NOMO-1 treated with DMSO at 0.1 percent for 48 hours (cell line): ENCODE results near the gene FAM177A1.
"Not testable (repeated sequence)": the region's sequence is repeated elsewhere in the genome, so short reads cannot be mapped to it uniquely, and the experiment has no call there.

Experiments
- DNase-seq: peaks from one replicate; lab custom pipeline; 2025; ENCODE audit not compliant: unreplicated experiment; lab: John Stamatoyannopoulos, UW

The FAM177A1 gene

DNA sequence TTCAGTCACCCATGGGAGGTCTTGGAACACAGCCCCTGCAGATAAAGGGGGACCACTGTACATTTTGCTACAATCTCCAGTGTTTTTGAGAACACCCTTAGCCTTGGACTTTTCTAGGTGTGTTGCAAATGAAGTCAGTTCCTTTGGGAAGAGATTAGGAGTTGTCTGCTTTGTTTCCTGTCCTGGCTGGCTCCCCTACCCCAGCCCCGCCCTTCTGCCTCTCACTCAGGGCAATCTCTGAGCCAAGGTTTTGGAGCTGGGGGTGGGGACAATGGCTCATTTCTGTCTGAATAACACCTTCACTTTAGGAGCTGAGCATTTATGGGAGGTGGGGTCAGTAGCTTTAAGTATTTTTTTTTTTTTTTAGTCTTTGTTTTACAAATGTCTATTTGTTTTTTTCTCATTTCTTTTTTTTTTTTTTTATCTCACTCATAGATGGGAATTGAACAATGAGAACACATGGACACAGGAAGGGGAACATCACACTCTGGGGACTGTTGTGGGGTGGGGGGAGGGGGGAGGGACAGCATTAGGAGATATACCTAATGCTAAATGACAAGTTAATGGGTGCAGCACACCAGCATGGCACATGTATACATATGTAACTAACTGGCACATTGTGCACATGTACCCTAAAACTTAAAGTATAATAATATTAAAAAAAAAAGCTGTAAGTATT lies 15.2 kb downstream of the FAM177A1 start:
- not testable (repeated sequence) for DNase-seq

DNA sequence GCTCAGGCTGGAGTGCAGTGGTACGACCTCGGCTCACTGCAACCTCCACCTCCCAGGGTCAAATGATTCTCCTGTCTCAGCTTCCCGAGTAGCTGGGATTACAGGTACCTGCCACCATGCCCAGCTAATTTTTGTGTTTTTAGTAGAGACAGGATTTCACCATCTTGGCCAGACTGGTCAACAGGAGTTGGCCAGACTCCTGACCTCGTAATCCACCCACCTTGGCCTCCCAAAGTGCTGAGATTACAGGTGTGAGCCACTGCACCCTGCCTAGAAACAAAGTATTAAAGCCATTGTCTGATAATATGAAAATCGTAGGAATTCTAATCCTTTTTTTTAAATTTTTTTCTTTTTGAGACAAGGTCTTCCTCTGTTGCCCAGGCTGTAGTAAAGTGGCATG lies 19.7 kb downstream of the FAM177A1 start:
- not testable (repeated sequence) for DNase-seq

DNA sequence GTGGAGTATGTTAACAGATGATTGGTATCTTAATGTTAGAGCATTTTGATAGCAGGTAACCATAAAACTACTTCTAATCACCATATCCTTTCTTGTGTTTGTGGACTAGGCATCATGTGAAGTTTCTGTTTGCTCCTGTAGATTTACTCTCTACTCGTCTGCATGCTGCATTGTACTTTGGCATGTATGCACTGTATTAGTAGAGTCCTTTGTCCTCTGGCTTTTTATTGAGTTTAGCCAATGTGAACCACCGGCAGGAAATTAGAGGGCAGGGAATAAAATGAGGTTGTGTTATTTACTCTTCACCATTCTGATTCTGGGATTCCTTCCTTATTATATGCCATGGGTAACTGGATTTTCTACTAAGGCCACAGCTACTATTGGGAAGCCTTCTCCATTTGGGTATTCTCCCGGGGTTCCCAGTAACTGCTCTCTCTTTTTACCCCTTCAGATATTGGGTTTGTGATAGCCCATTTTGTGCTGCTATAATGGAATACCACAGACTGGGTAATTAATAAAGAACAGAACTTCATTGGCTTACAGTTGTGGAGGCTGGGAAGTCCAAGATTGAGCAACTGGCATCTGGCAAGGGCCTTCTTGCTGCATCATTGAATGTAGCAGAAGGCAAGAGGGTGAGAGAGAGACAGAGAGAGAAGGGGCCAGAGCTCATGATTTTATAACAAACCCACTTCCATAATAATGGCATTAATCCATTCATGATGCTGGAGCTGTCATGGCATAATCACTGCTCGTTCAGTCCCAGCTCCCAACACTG lies 22.4 kb downstream of the FAM177A1 start:
- no peak for DNase-seq

DNA sequence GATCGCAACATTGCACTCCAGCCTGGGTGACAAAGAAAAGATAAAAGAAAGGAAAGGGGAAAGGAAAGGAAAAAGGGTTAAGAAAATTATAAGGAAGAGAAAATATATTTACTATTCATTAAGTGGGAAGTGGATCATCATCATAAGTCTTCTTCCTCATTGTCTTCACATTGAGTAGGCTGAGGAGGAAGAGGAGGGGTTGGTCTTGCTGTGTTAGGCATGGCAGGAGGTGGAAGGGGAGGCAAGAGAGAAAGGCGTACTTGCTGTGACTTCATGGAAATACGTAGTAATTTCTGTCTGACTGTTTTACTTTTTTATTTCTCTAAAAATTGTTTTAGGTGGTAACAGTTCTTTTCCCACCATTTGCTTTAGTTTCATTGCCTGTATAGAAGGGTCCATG lies 26.2 kb downstream of the FAM177A1 start:
- DNase-seq, result no peak

DNA sequence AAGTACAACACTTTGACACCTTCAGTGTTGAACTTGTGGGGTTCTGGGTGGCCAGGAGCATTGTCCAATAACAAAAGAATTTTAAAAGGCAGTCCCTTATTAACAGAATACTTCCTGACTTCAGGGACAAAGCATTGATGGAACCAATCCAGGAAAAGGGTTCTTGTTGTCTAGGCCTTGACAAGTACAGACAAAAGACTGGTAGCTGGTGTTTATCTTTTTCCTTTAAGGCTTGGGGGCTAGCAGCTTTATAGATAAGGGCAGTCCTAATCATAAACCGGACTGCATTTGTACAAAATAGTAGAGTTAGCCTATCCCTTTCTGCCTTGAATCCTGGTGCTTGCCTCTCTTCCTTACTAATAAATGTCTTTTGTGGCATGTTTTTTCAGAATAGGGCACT lies 27.4 kb downstream of the FAM177A1 start:
- no peak for DNase-seq

DNA sequence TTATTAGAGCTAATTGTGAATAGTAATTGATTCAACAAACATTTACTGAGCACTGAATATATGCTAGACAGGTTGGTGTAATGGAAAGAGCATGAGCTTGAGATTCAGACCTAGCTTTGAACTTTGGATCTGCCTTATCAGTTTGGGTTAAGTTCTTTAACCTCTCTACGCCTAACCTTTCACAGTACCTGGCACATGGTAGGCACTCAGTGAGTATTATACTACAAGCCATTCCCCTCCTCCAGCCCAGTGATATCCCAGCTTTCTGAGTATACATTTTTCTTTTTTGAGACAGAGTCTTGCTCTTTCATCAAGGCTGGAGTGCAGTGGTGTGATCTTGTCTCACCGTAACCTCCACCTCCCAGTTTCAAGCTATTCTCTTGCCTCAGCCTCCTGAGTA lies 32.0 kb downstream of the FAM177A1 start:
- no peak for DNase-seq

DNA sequence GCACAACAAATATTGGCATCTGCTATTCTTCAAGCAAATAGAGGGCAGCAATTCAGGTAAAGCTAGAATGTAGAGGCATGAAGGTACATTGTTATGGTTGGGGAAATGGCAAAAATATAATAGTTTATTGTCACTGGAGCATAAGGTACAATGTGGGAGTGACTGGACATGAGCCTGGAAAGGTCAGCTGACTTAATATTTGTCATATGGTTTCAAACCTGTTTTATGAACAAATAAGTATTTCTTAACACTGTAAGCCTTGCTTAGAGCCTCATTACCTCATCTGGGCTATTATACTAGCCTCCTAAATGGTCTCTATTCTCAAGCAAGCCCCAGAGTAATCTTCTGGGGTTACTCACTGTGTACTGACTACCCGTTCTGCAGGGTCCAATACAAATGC lies 33.7 kb downstream of the FAM177A1 start:
- no peak for DNase-seq

DNA sequence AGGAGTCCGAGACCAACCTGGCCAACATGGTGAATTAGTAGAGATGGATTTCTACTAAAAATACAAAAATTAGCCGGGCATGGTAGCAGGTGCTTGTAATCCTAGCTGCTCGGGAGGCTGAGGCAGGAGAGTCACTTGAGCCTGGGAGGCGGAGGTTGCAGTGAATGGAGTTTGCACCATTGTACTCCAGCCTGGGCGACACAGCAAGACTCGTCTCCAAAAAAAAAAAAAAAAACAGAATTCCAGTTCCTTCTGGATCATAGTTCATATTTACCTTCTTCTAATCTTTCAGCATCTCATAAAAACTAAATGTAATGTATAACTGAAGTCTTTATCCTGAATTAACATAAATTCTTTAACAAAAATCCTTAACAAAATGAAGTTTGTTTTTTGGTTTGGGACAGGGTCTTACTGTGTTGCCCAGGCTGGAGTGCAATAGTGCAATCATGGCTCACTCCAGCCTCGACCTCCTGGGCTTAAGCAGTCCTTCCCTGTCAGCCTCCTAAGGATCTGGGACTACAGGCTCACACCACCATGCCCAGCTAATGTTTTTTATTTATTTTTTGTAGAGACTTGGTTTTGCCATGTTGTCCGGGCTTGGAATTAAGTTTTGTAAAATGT lies 37.6 kb downstream of the FAM177A1 start:
- DNase-seq, result no peak

DNA sequence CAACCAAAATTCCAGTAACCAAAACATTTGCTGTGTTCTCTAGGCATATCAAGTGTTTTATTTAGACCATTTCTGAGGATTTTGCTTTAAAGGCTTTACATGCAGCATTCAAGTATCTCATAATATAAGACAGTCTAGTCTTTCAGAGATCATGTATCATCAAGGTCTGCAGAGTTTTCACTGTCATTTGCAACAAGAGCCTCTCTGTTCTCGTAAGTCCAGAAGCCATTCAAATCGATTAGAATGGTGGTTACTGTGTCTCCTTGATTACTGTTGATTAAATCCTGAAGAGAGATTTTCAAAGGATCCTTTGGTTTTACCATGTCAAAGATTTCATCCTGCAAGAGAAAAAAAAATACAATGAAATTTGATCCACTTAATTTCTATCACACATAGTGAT lies 39.4 kb downstream of the FAM177A1 start:
- DNase-seq, result no peak

DNA sequence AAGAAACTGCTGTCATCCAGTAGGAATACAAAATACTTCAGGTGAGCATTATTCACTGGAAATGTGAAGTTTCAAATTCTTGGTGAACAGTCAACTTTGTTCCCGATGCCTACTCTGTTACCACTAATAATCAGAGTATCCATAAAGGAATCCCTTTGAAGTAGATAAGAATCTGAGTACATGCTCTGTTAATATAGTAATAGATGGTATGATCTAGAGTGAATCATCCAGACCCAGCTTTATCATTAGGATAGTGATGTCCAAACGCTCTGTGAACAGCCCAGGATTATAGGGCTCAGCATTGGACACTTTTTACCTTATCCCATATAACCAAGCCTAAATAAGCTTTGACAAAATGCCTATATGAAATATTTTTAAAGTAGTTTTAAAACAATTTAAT lies 42.4 kb downstream of the FAM177A1 start:
- no peak for DNase-seq

DNA sequence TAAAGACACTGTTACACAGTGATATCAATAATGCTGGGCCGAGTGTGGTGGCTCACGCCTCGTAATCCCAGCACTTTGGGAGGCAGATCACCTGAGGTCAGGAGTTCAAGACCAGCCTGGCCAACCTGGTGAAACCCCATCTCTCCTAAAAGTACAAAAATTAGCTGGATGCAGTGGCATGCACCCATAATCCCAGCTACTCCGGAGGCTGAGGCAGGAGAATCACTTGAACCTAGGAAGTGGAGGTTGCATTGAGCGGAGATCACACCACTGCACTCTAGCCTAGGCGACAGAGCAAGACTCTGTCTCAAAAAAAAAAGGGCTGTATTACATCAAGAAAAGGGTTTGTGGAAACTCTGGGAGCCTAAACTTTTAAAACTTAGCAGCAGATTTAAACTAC lies 48.6 kb downstream of the FAM177A1 start:
- not testable (repeated sequence) for DNase-seq

DNA sequence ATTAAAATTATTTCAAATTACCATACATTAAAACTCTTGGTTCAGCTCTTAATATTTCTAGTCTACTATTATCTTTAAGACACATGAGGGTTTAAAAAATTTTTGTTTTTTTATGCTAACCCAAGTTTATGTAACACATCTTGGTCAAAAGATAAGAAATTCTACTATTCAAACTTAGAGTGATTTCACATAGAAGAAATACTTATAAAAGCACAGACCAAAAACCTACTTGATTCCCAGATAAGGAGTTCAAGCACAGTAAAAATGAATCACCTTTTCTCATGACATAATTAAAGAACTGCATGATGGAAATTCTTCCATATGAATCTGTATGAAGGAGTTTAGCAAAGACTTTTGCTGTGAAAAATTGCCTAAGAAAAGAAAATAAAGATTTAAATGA lies 61.8 kb downstream of the FAM177A1 start:
- DNase-seq, result no peak

DNA sequence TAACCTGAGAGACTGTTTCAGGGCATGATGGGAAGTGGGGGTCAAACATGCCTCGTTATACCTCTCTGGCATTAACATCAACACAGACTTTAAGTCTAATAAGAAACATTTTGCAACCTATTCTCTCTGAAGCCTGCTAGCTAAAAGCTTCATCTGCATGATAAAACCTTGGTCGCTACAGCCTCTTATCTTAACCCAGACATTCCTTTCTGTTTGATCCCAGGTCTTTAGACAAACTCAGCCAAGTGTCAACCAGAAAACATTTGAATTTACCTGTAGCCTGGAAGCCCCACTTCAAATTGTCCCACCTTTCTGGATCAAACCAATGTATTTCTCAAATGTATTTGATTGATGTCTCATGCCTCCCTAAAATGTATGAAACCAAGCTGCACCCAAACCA lies 66.6 kb downstream of the FAM177A1 start:
- no peak for DNase-seq

DNA sequence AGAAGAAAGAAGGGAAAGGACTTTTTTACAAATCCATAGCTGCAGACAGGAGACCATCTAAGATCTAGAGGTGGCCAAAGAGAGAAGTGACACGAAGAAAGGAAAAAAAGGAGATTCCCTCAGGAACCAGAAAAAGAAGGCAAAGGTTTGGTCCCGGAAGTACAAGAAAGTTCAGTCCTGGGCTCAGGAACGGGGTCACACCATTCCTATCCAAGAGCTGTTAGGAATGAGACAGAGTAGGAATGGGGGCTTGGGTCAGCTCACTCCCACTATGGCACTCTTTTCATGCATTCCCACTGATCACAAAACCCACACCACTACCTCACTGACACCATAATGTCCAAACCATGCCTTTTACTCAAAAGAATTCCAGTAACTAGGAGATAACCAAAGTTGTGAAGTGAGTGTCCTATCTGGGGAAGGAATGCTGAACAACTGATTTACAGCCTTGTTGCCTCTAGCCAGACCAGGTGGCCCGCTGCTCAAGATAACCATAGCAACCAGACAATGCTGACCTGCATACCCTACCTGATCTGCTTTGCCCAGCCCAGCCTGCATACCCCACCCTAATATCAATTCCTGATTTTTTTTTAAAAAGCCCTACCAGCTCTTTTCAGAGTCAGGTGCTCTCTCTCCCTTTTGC lies 67.4 kb downstream of the FAM177A1 start:
- no peak for DNase-seq

DNA sequence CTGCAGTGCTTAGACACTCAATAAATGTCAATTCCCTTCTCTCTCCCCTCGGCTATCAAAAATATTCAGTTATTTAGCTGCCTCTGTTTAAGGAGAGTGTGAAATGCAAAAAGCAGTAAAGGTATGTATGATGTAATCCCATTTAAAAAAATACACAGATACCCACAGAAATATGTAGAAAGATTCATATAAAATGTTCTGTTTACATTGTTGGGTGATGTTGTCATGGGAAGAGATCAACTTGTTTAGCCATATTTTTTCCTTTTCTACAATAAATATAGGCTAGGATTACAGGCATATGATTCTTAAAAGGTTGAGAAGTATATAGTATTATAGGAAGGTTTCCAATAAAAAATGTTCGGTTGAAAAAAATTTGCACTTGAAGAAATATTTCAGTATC lies 68.0 kb downstream of the FAM177A1 start:
- DNase-seq, result no peak

DNA sequence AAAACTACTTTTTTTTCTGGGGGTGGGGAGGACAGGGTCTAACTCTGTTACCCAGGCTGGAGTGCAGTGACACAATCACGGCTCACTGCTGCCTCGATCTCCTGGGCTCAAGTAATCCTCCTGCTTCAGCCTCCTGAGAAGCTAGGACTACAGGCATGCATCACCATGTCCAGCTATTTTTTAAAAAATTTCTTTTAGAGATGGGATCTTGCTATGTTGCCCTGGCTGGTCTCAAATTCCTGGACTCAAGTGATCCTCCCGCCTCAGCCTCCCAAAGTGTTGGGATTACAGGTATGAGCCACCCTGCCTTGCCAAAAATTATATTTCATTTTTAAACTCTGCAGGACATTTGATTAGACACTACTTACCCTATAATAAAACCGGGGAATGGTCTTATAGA lies 70.2 kb downstream of the FAM177A1 start:
- no peak for DNase-seq

DNA sequence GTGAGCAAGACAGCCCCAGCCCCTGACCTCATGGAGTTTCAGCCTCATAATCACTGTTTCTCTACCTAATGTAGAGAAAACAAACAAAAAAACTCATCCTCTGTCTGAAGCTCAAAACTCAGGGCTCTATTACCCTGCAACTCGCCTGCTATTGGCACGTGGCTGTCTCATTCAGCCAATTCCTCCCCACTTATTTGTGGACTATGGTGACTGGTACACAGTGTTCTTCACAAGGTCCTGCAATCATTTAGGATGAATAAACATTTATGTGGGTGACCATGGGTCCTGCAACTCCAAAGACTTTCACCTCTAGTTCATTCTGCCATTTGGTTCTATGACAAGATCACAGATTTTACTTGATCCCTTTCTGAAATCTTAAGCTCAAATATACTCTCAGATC lies 71.0 kb downstream of the FAM177A1 start:
- DNase-seq, result no peak

DNA sequence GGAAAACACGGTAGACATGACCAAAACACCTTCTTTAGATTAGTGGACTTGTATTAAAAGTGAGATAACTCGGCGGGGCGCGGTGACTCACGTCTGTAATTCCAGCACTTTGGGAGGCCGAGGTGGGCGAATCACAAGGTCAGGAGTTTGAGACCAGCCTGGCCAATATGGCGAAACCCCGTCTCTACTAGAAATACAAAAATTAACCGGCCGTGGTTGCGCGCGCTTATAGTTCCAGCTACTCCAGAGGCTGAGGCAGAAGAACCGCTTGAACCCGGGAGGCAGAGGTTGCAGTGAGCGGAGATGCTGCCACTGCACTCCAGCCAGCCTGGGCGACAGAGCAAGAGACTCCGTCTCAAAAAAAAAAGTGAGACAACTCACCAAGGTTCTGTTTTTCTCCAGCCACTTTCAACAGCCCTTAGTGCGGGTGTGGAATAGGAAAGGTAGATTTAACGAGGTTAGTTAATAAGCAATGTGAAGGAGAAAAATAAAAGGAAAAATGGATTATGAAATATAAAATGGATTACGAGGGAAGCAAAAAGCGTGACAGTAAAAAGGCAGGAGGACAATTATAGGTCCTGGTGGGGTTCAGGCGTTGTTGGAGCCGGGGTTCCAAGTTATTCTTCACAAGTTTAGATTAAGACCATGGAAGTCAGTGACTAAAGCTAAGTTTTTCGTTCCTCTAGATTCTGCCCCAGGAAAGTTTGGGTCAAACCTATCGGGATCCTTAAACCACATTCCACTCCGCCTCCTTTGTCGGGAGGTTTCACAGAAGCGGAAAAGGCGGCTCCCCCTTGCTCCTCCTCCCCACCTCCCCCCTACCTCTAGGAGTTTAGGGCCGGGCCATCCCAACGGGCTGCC lies 75.2 kb downstream of the FAM177A1 start:
- DNase-seq, result no peak

DNA sequence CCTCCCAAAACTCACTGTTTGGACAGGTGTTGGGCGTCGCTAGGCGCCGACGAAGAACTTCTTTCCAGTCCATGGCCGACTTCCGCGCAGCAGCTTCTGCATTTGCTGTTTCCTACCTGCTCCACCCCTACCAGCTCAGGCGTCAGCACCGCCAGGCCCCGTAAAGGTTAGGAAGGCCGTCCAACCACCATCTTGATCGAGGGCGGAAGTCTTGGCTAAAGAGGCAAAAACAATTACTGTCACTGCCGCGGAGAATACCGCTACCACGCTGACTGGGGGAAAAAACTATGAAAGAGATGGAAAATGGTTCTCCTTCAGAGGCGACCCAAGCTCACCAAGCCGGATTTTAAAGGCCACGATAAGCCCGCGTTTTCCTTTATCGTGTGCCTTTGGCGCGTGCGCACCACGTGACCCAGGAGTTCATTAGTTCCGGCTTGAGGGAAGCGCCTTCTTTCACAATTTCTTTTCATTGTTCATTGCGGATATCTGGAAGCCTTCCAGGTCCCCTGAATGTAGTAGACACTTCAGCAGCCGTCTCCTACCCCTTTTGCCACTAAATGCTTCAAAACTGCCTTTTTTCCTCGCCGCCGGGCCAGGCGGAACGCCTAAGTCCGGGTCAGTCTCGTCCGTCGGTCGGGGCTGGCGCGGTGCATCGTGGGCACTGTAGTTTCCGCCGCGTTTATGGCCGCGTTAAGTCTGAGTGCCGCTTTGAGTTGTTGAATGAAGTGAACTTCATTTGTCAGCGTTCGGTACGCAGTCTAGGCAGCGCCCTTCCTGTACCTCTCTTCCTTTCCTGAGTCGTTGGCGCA lies 76.0 kb downstream of the FAM177A1 start, which contains the start of the genes PPP2R3C and PRORP:
Gene PPP2R3C (minus strand): TSS at position 104 of the 809 bp plus-strand sequence. CDS start 31 bp downstream, at position 73.
Gene PRORP (plus strand): TSS at position 666 of the 809 bp plus-strand sequence. CDS start 694 bp downstream, outside the sequence.
- peak; percentile 97 for DNase-seq
